Myocyte (in vitro differentiated cells): Measurements from ENCODE around the gene HERPUD1. TPM values are rescaled to one million over a fixed set of nuclear protein-coding genes. Genes with fewer than 3 reads are reported as not detected.
"Not testable (repeated sequence)": the region's sequence is repeated elsewhere in the genome, so short reads cannot be mapped to it uniquely, and the experiment has no call there.

Experiments
- DNase-seq: peaks from one replicate; pipeline ENCODE4 v3.0.0-alpha.2; 2012; ENCODE audit warnings: low read depth
- polyA plus RNA-seq: library from polyadenylated mRNA; unstranded; fragments of >200 nt; gene quantifications from one replicate; pipeline ENCODE4 v1.2.1, GENCODE V29; 2012; ENCODE audit warnings: missing spikeins
- total RNA-seq: library from RNA; depleted of rRNA; stranded (reverse); fragments of >200 nt; gene quantifications from 2 replicates; pipeline ENCODE4 v1.2.3, GENCODE V29; 2014

The HERPUD1 gene
- 255 and 327 TPM in 2 replicates for total RNA-seq
- 339 TPM for polyA plus RNA-seq

- peak; percentile 99 for DNase-seq
Measured at GRCh38 chr16:56931892-56932720, at the start of gene HERPUD1. Gene HERPUD1, plus strand, starts transcription at chr16:56932142. Its CDS starts 103 bp downstream, at chr16:56932245.

- no peak for DNase-seq
Measured at GRCh38 chr16:56883586-56883985, 48.4 kb upstream of the HERPUD1 start.

- DNase-seq = no peak
Measured at GRCh38 chr16:56884026-56884582, 47.8 kb upstream of the HERPUD1 start.

- DNase-seq = not testable (repeated sequence)
Measured at GRCh38 chr16:56884929-56885328, 47.0 kb upstream of the HERPUD1 start.

GRCh38 chr16:56885446-56886162, 46.3 kb upstream of the HERPUD1 start:
- DNase-seq = no peak

GRCh38 chr16:56886296-56886695, 45.6 kb upstream of the HERPUD1 start:
- DNase-seq = no peak

GRCh38 chr16:56886826-56887225, 45.1 kb upstream of the HERPUD1 start:
- DNase-seq = no peak

GRCh38 chr16:56888806-56889205, 43.1 kb upstream of the HERPUD1 start:
- no peak for DNase-seq

- DNase-seq = no peak
Measured at GRCh38 chr16:56889206-56889605, 42.7 kb upstream of the HERPUD1 start.

GRCh38 chr16:56891685-56892084, 40.3 kb upstream of the HERPUD1 start:
- no peak for DNase-seq

- DNase-seq = no peak
Measured at GRCh38 chr16:56892705-56893104, 39.2 kb upstream of the HERPUD1 start.

GRCh38 chr16:56894331-56894917, 37.5 kb upstream of the HERPUD1 start:
- no peak for DNase-seq

GRCh38 chr16:56895813-56896212, 36.1 kb upstream of the HERPUD1 start:
- DNase-seq = no peak

GRCh38 chr16:56896244-56896643, 35.7 kb upstream of the HERPUD1 start:
- no peak for DNase-seq

GRCh38 chr16:56897026-56897799, 34.7 kb upstream of the HERPUD1 start:
- no peak for DNase-seq

GRCh38 chr16:56898847-56899246, 33.1 kb upstream of the HERPUD1 start:
- no peak for DNase-seq

GRCh38 chr16:56903866-56904265, 28.1 kb upstream of the HERPUD1 start:
- no peak for DNase-seq

GRCh38 chr16:56907401-56907800, 24.5 kb upstream of the HERPUD1 start:
- DNase-seq = no peak

GRCh38 chr16:56909527-56909979, 22.4 kb upstream of the HERPUD1 start:
- peak; percentile 75 for DNase-seq

GRCh38 chr16:56910112-56910511, 21.8 kb upstream of the HERPUD1 start:
- DNase-seq = no peak
